ENCODE data around the gene MYH9.
A peak's percentile ranks its signal among the peaks of the same experiment; 100 is the strongest.

MYH9 gene

DNA sequence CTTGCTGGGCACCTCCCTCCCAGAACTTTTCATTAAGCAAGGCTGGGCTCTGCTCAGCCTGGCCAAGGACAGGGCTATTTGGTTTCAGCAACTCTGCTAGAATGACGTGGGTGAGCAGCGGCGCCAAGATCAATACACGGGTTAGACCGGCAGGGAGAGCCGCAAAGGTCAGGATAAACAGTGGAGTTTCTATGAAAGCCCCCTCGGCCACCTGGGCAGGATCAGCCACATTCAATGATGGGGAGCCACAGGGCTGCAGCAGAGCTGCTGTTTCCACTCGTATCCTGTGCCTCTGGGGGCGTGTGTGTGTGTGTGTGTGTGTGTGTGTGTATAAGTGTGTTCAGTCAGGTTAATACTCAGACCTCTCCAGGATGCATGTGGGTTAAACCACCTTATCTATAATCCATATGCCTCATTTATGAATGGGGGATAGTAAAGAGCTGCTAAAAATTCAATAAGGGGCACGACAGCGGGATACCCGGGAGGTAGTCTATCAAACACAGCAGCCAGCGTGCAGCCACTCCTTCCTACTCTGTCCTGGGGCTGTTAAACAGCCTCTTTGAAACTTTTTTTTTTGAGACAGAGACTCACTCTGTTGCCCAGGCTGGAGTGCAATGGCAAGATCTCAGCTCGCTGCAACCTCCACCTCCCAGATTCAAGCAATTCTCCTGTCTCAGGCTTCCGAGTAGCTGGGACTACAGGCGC is 34.8 kb downstream of the MYH9 start:
- DNase-seq (ENCODE audit: extremely low read depth, low read depth): no peak
- TF ChIP-seq, protein P1, sequence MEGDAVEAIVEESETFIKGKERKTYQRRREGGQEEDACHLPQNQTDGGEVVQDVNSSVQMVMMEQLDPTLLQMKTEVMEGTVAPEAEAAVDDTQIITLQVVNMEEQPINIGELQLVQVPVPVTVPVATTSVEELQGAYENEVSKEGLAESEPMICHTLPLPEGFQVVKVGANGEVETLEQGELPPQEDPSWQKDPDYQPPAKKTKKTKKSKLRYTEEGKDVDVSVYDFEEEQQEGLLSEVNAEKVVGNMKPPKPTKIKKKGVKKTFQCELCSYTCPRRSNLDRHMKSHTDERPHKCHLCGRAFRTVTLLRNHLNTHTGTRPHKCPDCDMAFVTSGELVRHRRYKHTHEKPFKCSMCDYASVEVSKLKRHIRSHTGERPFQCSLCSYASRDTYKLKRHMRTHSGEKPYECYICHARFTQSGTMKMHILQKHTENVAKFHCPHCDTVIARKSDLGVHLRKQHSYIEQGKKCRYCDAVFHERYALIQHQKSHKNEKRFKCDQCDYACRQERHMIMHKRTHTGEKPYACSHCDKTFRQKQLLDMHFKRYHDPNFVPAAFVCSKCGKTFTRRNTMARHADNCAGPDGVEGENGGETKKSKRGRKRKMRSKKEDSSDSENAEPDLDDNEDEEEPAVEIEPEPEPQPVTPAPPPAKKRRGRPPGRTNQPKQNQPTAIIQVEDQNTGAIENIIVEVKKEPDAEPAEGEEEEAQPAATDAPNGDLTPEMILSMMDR (IDR thresholded peaks at IDR 0.05; ENCODE audit: low read depth, low read length): no peak

DNA sequence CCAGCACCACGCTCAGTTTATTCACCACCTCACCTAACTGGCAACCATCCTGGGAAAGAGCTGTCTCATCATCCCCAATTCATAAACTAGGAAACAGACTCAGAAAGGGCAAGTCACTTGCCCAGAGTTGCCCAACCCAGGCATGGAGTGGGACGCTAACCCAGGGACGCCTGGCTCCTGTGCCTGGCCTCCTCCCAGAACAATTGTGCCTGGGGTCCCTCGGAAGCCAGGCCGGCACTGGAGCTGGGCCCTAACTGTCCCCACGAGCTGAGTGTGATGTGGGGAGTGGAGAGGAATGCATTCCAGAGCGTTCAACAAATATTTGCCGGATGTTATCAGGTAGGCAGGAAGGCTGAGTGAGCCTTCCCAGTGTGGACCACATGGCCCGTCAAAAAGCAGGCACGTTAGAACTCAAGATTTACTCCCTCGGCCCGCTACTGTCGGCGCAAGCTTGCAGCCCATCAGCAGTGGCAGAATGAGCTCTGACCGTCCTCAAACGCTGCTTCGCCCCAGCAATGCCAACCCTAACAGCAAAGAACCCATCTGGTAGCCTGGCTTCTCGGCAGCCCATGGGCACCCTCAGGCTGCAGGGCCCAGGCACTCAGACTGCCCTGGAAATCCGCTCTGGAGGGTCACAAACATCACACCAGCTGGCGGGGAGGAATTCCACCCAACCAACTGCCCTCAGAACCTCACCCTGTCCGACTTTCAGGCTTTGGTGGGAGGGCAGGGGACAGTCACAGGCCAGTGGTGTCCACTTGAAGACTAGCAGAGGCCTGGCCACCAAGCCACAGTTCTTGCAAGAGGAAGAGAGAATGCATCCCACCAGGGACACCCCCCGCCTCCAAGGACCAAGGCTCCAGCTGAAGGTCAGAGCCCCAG is 35.6 kb downstream of the MYH9 start:
- TF ChIP-seq, protein P1 (IDR thresholded peaks at IDR 0.05; ENCODE audit: low read depth, low read length): no peak

DNA sequence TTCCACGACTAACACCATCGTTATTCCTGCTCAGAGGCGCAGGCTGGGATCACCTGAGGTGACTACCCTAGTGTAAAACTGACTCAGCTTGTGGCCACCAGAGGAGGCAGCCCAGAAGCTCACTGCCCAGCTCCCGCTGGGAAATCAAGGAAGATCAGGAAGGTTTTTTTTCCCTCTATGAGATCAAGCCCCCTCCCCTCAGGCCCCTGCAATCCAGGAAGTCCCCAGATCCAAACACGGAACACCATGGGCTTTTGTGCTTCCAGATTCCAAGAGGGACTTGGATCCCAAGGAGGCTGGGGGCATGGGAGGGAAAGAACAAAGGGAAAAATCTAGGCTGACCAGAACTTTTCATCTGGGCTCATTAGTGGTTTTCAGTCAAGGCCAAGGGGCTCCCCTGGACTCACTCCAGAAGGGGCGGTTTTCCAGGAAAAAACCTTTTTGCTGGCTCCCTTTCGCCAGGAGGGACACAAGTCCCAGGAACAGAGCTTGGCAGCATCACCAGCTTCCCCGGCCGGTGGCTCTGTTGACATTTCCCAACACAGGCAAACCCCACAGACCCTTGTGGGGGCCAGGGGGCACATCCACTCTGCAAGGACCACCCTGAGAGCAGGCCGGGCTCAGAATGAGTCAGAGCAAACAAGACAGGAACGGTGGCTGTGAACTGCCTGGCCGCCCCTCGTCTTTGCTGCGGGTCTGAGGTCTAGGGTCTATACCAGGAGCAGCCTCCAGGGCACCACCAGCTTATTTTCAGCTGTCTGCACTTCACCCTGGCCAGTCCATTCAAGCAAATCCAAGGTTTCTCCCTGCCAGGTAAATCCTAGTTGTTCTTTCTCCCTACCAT is 36.8 kb downstream of the MYH9 start:
- TF ChIP-seq, protein P1 (IDR thresholded peaks at IDR 0.05; ENCODE audit: low read depth, low read length): peak; percentile 10
- DNase-seq (ENCODE audit: extremely low read depth, low read depth): no peak

More for the DNA sequence above, 35.6 kb downstream of the MYH9 start:
- no peak for DNase-seq (ENCODE audit: extremely low read depth, low read depth)

DNA sequence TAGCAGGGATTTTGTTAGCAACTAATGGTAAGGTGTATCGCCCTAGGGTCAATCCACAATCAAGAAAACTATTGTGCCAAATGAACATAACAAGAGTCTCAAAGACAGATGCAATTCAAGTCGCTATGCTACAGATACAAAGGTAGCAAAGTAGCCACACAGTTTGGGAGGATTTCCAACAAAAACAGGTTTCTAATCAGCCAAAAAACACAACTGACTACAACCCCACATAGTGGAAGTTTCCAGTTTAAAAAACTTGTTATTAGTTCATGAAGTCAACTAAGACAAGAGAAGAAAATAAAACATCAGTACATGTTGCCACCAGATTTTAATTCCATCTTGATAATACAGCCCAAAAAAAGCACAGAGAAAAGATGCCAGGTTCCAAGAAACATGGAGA is 38.0 kb downstream of the MYH9 start:
- no peak for DNase-seq (ENCODE audit: extremely low read depth, low read depth)
- TF ChIP-seq, protein P1 (IDR thresholded peaks at IDR 0.05; ENCODE audit: low read depth, low read length): no peak

DNA sequence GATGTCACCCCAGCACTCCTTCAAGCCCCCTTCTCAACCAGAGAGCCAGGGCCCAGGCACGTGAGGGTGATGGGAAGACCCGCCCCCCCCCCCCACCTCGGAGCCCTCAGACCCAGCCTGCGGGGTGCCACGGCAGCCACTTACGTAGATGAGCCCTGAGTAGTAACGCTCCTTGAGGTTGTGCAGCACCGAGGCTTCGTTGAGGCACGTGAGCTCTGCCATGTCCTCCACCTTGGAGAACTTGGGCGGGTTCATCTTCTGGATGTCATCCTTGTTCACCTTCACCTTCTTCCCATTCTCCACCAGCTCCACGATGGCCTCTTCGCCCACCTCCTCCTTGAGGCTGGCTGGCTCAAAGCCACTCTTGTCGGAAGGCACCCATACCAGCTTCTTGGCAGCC is 39.0 kb downstream of the MYH9 start:
- no peak for DNase-seq (ENCODE audit: extremely low read depth, low read depth)
- TF ChIP-seq, protein P1 (IDR thresholded peaks at IDR 0.05; ENCODE audit: low read depth, low read length): no peak

DNA sequence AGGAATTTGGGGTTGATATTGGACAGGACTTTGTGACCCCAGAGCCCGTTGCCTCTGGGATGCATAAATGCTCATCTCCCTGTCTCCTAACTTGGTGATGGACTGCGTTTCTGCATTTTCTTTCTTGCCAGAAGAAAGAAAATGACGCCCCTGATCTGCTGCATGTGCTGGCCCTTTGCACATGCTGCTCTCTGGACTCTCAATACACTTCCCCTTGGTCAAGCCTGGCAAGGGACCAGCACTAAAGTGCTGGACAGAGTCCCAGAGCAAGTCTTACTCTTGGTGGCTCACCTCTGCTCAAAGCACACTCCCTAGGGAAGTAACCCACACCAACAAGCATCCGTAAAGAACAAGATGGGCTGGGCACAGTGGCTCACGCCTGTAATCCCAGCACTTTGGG is 40.7 kb downstream of the MYH9 start:
- TF ChIP-seq, protein P1 (IDR thresholded peaks at IDR 0.05; ENCODE audit: low read depth, low read length): no peak
- no peak for DNase-seq (ENCODE audit: extremely low read depth, low read depth)
